A549 treated with AZD2906 at 1 μM for 4 hours (cell line): ENCODE data around the gene CXXC1. TPM values are rescaled to one million over a fixed set of nuclear protein-coding genes. Genes with fewer than 3 reads are reported as not detected.

Experiments used
- total RNA-seq: library from RNA; stranded (reverse); fragments of 200-300 nt; extraction: Qiagen RNA extraction; gene quantifications from 5 replicates; pipeline ENCODE4 v1.2.3, GENCODE V29; 2022

The CXXC1 gene
- 36.0 to 45.4 TPM (median 41.4 TPM) in 5 replicates for total RNA-seq

GRCh38 chr18:50287441-50288347 is at the start of gene CXXC1:
TSS of gene CXXC1 (minus strand) at chr18:50287692. CDS start at chr18:50287589, 103 bp downstream.

GRCh38 chr18:50281295-50281971 is 6.1 kb downstream of the CXXC1 start, which contains the start of gene MBD1:
TSS of gene MBD1 (minus strand) at chr18:50281523. CDS start at chr18:50279992, 1,531 bp downstream.

GRCh38 chr18:50266248-50266704 is 21.2 kb downstream of the CXXC1 start, which contains the start of gene CFAP53:
TSS of gene CFAP53 (minus strand) at chr18:50266495. CDS start at chr18:50266404, 91 bp downstream.

Other genes starting within 250 kb of the CXXC1 start
- 6.7 to 8.7 TPM (median 8.0 TPM) in 5 replicates for gene MYO5B, start 92.5 kb downstream of the CXXC1 start, total RNA-seq
- 0.22 to 0.39 TPM (median 0.24 TPM) in 5 replicates for gene CFAP53, start 21.2 kb downstream of the CXXC1 start, total RNA-seq
- gene MBD1, start 6.2 kb downstream of the CXXC1 start, total RNA-seq, result 32.9 to 36.6 TPM (median 34.8 TPM) in 5 replicates
- gene SKA1, start 87.4 kb upstream of the CXXC1 start, total RNA-seq, result 10.0 to 14.8 TPM (median 10.6 TPM) in 5 replicates